Measurements from ENCODE around the gene RNF14. TPM values are rescaled to one million over a fixed set of nuclear protein-coding genes. Genes with fewer than 3 reads are reported as not detected.
A peak's percentile ranks its signal among the peaks of the same experiment; 100 is the strongest.

Gene RNF14
- total and polyA plus RNA-seq, 10 of the 15 experiments (the other 5 are each of a cell fraction or from before 2014, with no cell fraction given): 13.2 to 41.8 (median 28.3) TPM

DNA sequence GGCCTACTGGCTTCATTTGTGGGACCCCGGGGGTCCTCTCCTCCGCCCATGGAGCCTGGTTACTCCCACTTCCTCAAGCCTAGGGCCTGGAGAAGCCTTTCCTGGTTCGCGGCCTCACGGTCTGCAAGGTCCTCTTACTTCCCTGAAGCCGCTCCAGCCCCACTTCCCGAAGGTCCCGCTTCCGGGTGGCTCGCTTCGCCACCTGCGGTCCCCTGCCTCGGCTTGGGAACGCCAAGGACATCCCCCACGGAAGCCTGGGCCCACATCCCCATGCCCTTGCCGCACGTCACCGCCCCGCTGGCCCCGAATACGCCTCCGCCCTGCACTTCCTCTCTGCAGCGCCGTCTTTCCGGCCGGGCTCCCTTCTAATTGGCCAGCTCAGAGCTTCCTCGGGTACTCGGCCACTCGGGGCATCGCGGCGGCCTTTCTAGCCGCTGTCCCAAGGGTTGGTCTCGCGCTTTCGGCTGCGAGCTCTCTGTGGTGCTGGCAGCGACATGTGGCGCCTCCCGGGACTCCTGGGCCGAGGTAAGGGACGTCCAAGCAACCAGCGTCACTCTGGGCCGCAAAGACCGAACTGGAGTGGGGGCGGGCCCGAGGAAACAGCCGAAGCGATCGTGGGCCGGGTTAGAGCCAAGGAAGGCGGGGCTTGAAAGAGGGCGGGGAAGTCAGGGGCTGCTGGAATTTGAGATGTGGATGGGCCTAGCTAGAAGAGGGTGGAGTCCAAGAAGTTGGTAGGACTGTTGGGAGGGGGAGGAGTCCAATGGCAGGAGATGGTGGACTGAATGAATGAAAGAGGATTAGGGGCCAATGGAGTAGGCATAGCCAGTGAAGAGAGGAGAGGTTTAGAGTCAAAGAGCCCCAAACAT is 45.2 kb upstream of the RNF14 start, which contains the start of gene DELE1 (continued):
- TF ChIP-seq NFIC (IDR thresholded peaks at IDR 0.05; ENCODE audit: low read depth, low read length) (no peak), IRF4 (IDR thresholded peaks at IDR 0.05; ENCODE audit: low read depth, low read length) (no peak), ELK1 (IDR thresholded peaks at IDR 0.05; ENCODE audit: low read depth, low read length) (peak; percentile 51; the same call in 1 of the 2 replicates), BMI1 (IDR thresholded peaks at IDR 0.05; ENCODE audit: borderline replicate concordance) (no peak), STAT1 (conservative IDR thresholded peaks at IDR 0.05) (peak; percentile 43; the same call in 1 of the 2 replicates), JUNB (IDR thresholded peaks at IDR 0.05) (no peak), HCFC1 (IDR thresholded peaks at IDR 0.05; ENCODE audit: low read length) (peak; percentile 15; the same call in 1 of the 2 replicates), EP300 (IDR thresholded peaks at IDR 0.05; ENCODE audit: borderline replicate concordance in 1 of 2, control insufficient read depth in 1 of 2, low read depth in 2 of 2, low read length in 2 of 2) (0 out of 4 replicates have a peak, but pooled peaks of 1 of the 2 experiments have one; percentile 6), HDGF (IDR thresholded peaks at IDR 0.05) (peak; percentile 96), SIX5 (IDR thresholded peaks at IDR 0.05; ENCODE audit: low read depth, low read length, severe bottlenecking) (no peak), MXI1 (IDR thresholded peaks at IDR 0.05; ENCODE audit: low read depth, low read length) (peak; percentile 83), ETV6 (conservative IDR thresholded peaks at IDR 0.05 in 1 of 2, IDR thresholded peaks at IDR 0.05 in 1 of 2; ENCODE audit: borderline replicate concordance in 1 of 2, low read depth in 1 of 2) (peak in 1 of 2 experiments; percentile 75; a peak in 1 of 4 replicates), TCF7 (IDR thresholded peaks at IDR 0.05; ENCODE audit: borderline replicate concordance) (no peak), RB1 (IDR thresholded peaks at IDR 0.05; ENCODE audit: borderline replicate concordance) (peak; percentile 31; the same call in 1 of the 2 replicates), MYB (IDR thresholded peaks at IDR 0.05; ENCODE audit: borderline replicate concordance, low read depth, low read length) (no peak), BACH1 (IDR thresholded peaks at IDR 0.05; ENCODE audit: borderline replicate concordance) (peak; percentile 57)
- TF ChIP-seq, protein P1, sequence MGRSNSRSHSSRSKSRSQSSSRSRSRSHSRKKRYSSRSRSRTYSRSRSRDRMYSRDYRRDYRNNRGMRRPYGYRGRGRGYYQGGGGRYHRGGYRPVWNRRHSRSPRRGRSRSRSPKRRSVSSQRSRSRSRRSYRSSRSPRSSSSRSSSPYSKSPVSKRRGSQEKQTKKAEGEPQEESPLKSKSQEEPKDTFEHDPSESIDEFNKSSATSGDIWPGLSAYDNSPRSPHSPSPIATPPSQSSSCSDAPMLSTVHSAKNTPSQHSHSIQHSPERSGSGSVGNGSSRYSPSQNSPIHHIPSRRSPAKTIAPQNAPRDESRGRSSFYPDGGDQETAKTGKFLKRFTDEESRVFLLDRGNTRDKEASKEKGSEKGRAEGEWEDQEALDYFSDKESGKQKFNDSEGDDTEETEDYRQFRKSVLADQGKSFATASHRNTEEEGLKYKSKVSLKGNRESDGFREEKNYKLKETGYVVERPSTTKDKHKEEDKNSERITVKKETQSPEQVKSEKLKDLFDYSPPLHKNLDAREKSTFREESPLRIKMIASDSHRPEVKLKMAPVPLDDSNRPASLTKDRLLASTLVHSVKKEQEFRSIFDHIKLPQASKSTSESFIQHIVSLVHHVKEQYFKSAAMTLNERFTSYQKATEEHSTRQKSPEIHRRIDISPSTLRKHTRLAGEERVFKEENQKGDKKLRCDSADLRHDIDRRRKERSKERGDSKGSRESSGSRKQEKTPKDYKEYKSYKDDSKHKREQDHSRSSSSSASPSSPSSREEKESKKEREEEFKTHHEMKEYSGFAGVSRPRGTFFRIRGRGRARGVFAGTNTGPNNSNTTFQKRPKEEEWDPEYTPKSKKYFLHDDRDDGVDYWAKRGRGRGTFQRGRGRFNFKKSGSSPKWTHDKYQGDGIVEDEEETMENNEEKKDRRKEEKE (IDR thresholded peaks at IDR 0.05): no peak
- TF ChIP-seq, protein P2, sequence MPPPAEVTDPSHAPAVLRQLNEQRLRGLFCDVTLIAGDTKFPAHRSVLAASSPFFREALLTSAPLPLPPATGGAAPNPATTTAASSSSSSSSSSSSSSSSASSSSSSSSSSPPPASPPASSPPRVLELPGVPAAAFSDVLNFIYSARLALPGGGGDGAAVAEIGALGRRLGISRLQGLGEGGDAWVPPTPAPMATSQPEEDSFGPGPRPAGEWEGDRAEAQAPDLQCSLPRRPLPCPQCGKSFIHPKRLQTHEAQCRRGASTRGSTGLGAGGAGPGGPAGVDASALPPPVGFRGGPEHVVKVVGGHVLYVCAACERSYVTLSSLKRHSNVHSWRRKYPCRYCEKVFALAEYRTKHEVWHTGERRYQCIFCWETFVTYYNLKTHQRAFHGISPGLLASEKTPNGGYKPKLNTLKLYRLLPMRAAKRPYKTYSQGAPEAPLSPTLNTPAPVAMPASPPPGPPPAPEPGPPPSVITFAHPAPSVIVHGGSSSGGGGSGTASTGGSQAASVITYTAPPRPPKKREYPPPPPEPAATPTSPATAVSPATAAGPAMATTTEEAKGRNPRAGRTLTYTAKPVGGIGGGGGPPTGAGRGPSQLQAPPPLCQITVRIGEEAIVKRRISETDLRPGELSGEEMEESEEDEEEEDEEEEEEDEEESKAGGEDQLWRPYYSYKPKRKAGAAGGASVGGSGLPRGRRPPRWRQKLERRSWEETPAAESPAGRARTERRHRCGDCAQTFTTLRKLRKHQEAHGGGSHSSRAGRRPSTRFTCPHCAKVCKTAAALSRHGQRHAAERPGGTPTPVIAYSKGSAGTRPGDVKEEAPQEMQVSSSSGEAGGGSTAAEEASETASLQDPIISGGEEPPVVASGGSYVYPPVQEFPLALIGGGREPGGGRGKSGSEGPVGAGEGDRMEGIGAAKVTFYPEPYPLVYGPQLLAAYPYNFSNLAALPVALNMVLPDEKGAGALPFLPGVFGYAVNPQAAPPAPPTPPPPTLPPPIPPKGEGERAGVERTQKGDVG (CRISPR knock-in tag; IDR thresholded peaks at IDR 0.05): no peak
- TF ChIP-seq, protein P3, sequence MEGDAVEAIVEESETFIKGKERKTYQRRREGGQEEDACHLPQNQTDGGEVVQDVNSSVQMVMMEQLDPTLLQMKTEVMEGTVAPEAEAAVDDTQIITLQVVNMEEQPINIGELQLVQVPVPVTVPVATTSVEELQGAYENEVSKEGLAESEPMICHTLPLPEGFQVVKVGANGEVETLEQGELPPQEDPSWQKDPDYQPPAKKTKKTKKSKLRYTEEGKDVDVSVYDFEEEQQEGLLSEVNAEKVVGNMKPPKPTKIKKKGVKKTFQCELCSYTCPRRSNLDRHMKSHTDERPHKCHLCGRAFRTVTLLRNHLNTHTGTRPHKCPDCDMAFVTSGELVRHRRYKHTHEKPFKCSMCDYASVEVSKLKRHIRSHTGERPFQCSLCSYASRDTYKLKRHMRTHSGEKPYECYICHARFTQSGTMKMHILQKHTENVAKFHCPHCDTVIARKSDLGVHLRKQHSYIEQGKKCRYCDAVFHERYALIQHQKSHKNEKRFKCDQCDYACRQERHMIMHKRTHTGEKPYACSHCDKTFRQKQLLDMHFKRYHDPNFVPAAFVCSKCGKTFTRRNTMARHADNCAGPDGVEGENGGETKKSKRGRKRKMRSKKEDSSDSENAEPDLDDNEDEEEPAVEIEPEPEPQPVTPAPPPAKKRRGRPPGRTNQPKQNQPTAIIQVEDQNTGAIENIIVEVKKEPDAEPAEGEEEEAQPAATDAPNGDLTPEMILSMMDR (IDR thresholded peaks at IDR 0.05 in 2 of 3, conservative IDR thresholded peaks at IDR 0.05 in 1 of 3; ENCODE audit: control insufficient read depth in 2 of 3, extremely low read depth in 1 of 3, insufficient read depth in 1 of 3, low read depth in 3 of 3, low read length in 3 of 3): no peak
